ENCODE data around the gene SH3TC1. TPM values are rescaled to one million over a fixed set of nuclear protein-coding genes. Genes with fewer than 3 reads are reported as not detected.

SH3TC1 gene
- total and polyA plus RNA-seq, 10 donors: 23.3 to 157 (median 62.0) TPM

- Histone ChIP-seq H3K36me3 (no peaks in the 10 kb centered on the region), H3K27me3 (replicated peaks in 1 of 7) (no peaks in the 10 kb centered on the region), H3K9me3 (peaks cover 0 to 9% (median 7%) of the 10 kb centered on the region in 8 donors), H3K4me1 (peaks cover 6 to 54% (median 26%) of the 10 kb centered on the region in 6 donors), H3K4me3 (no peak overlapping the region), H3K27ac (no peak overlapping the region)
- 87 to 93% (median 89%) methylated on average over 19 of the region's 19 CpGs for WGBS, 5 donors
- TF ChIP-seq POLR2AphosphoS5 (IDR thresholded peaks at IDR 0.05) (no peak), POLR2A (IDR thresholded peaks at IDR 0.05) (no peak), CTCF (IDR thresholded peaks at IDR 0.05 in 8 of 11, conservative IDR thresholded peaks at IDR 0.05 in 3 of 11) (no peak)
- peak; percentile 76 for DNase-seq
- intact Hi-C loops (cut with DNase I; ENCODE audit: low total_unique reads): no loop called here
Measured at GRCh38 chr4:8163436-8164193, 35.5 kb upstream of the SH3TC1 start.

GRCh38 chr4:8164194-8164565 lies 34.9 kb upstream of the SH3TC1 start:
- peaks cover 6 to 52% (median 26%) of the 10 kb centered on the region in 6 donors for H3K4me1 ChIP-seq
- H3K36me3 ChIP-seq: no peaks in the 10 kb centered on the region
- no peaks in the 10 kb centered on the region for H3K27me3 ChIP-seq (replicated peaks in 1 of 7)
- WGBS, 5 donors: 77 to 83% (median 82%) methylated on average over 9 of the region's 9 CpGs
- TF ChIP-seq POLR2AphosphoS5 (IDR thresholded peaks at IDR 0.05) (no peak), CTCF (IDR thresholded peaks at IDR 0.05 in 8 of 11, conservative IDR thresholded peaks at IDR 0.05 in 3 of 11) (no peak), POLR2A (IDR thresholded peaks at IDR 0.05) (no peak)
- intact Hi-C loops (cut with DNase I; ENCODE audit: low total_unique reads): no loop called here
- no peak for DNase-seq
- H3K4me3 ChIP-seq: no peak overlapping the region
- peaks cover 0 to 14% (median 11%) of the 10 kb centered on the region in 8 donors for H3K9me3 ChIP-seq
- no peak overlapping the region for H3K27ac ChIP-seq

GRCh38 chr4:8164687-8165086 lies 34.4 kb upstream of the SH3TC1 start:
- Histone ChIP-seq H3K4me1 (peaks cover 2 to 46% (median 21%) of the 10 kb centered on the region in 6 donors), H3K27me3 (replicated peaks in 1 of 7) (no peaks in the 10 kb centered on the region), H3K27ac (no peak overlapping the region), H3K36me3 (no peaks in the 10 kb centered on the region), H3K4me3 (no peak overlapping the region), H3K9me3 (peaks cover 0 to 17% (median 11%) of the 10 kb centered on the region in 8 donors)
- intact Hi-C loops (cut with DNase I; ENCODE audit: low total_unique reads): no loop called here
- 87 to 93% (median 90%) methylated on average over 8 to 10 of the region's 10 CpGs for WGBS, 5 donors
- no peak for TF ChIP-seq POLR2AphosphoS5 (IDR thresholded peaks at IDR 0.05)
- no peak for TF ChIP-seq CTCF (IDR thresholded peaks at IDR 0.05 in 8 of 11, conservative IDR thresholded peaks at IDR 0.05 in 3 of 11)
- TF ChIP-seq POLR2A (IDR thresholded peaks at IDR 0.05): no peak
- DNase-seq: no peak

DNA sequence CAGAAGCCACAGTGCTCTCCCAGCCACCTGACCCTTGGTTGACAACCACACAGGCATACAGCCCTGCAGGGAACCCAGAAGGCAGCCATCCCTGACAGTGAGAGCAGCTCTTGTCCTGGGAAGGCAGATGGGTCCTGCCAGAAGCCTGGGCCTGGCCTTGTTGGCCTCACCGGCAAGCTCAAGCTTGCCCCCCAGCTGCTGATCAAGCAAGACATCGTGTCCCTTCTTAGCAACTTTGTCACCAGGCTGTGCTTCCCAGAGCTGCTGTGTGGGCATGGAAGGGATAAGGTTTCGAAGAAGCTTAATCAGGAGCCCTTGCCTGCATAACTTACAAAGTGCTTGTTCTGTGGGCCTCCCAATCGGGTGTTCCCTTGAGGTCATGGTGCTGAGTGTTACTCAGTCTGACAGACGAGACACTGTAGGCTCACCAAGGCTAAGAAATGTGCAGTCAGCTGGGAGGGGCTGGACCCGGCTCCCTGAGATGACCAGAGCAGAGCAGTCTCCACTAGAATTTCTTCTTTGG lies 33.7 kb upstream of the SH3TC1 start:
- Histone ChIP-seq H3K27me3 (replicated peaks in 1 of 7) (no peaks in the 10 kb centered on the region), H3K27ac (peak overlapping the region in 3 of 8 donors; percentile 3 to 36 (median 8)), H3K36me3 (no peaks in the 10 kb centered on the region), H3K4me1 (peaks cover 0 to 39% (median 14%) of the 10 kb centered on the region in 6 donors), H3K4me3 (no peak overlapping the region), H3K9me3 (peaks cover 0 to 17% (median 11%) of the 10 kb centered on the region in 8 donors)
- 62 to 81% (median 76%) methylated on average over 4 to 6 of the region's 6 CpGs for WGBS, 5 donors
- intact Hi-C loops (cut with DNase I; ENCODE audit: low total_unique reads): no loop called here
- TF ChIP-seq POLR2A (IDR thresholded peaks at IDR 0.05) (no peak), POLR2AphosphoS5 (IDR thresholded peaks at IDR 0.05) (no peak), CTCF (IDR thresholded peaks at IDR 0.05 in 8 of 11, conservative IDR thresholded peaks at IDR 0.05 in 3 of 11) (no peak)
- DNase-seq: no peak
